Erythroblast (primary cell): ENCODE results near the gene SPDEF.

ENCODE experiments used
- DNase-seq, 2 experiments: peaks; one replicate each; lab custom pipeline; 2025; lab: John Stamatoyannopoulos, UW
- GATA1 ChIP-seq: IDR thresholded peaks from 2 replicates; pipeline ENCODE4 v1.6.1; 2011; ENCODE audit warnings: low read depth, mild to moderate bottlenecking, control low read depth, low read length, moderate library complexity
- POLR2A ChIP-seq: IDR thresholded peaks from 2 replicates; pipeline ENCODE4 v1.6.1; 2011; ENCODE audit warnings: mild to moderate bottlenecking, low read length

Gene SPDEF

GRCh38 chr6:34506718-34507117, 49.4 kb downstream of the SPDEF start:
- DNase-seq, result no peak
- TF ChIP-seq GATA1, result no peak
- no peak for TF ChIP-seq POLR2A

- TF ChIP-seq GATA1 (no peak), POLR2A (no peak)
- no peak for DNase-seq
Measured at GRCh38 chr6:34497411-34497810, 58.7 kb downstream of the SPDEF start.

- no peak for DNase-seq
Measured at GRCh38 chr6:34496103-34496685, 59.9 kb downstream of the SPDEF start.

GRCh38 chr6:34494973-34495372, 61.2 kb downstream of the SPDEF start:
- TF ChIP-seq GATA1, result no peak
- no peak for TF ChIP-seq POLR2A
- DNase-seq, result no peak

More at GRCh38 chr6:34496103-34496685, 59.9 kb downstream of the SPDEF start:
- TF ChIP-seq GATA1 (no peak), POLR2A (no peak)

GRCh38 chr6:34493344-34493743, 62.8 kb downstream of the SPDEF start:
- no peak for TF ChIP-seq POLR2A
- no peak for TF ChIP-seq GATA1
- no peak for DNase-seq

- no peak for TF ChIP-seq POLR2A
- no peak for TF ChIP-seq GATA1
- DNase-seq, result no peak
Measured at GRCh38 chr6:34491091-34491430, 65.1 kb downstream of the SPDEF start.

- DNase-seq, result no peak
- TF ChIP-seq POLR2A (no peak), GATA1 (no peak)
Measured at GRCh38 chr6:34490390-34491090, 65.6 kb downstream of the SPDEF start.

- no peak for DNase-seq
Measured at GRCh38 chr6:34489207-34489805, 66.8 kb downstream of the SPDEF start.

More at GRCh38 chr6:34489207-34489805, 66.8 kb downstream of the SPDEF start:
- TF ChIP-seq POLR2A (no peak), GATA1 (no peak)
